ENCODE data around the gene FGFRL1. TPM values are rescaled to one million over a fixed set of nuclear protein-coding genes. Genes with fewer than 3 reads are reported as not detected.
"Not testable (repeated sequence)": the region's sequence is repeated elsewhere in the genome, so short reads cannot be mapped to it uniquely, and the experiment has no call there.

FGFRL1 gene
- total RNA-seq, 4 donors from 2014 or later, result 9.0 to 19.9 (median 12.0) TPM

DNA sequence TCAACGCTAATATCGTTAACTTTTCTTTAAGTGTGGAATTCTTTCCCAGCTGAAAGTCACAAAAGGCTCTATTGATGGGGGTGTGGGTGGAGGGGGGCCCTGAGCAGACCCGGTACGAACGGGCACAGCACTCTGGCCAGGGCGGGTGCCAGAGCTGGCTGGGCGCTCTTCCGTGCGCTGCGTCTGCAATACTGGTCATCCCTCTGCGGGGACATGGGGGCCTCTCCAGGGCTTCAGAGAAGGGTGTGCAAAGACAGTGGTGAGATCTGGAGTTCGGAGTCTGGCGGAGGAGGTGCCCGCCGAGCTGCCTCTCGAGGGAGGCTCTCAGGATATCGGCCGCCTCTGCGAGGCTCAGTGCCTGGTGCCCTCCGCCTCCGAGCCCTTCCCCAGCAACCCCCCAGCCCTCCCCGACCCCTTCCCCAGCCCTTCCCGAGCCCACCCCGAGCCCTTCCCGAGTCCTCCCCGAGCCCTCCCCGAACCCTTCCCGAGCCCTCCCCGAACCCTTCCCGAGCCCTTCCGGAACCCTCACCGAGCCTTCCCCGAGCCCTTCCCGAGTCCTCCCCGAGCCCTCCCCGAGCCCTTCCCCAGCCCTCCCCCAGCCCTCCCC lies 34.3 kb downstream of the FGFRL1 start:
- H3K4me3 ChIP-seq, result no peak overlapping the region
- H3K27ac ChIP-seq, result no peak overlapping the region
- WGBS, result 68% methylated on average over 31 of the region's 36 CpGs
- DNase-seq (ENCODE audit: low spot score in 2 of 2), result no peak
- H3K27me3 ChIP-seq, result peaks cover 52% of the 10 kb centered on the region
- H3K9me3 ChIP-seq, result no peaks in the 10 kb centered on the region
- TF ChIP-seq, protein P1, sequence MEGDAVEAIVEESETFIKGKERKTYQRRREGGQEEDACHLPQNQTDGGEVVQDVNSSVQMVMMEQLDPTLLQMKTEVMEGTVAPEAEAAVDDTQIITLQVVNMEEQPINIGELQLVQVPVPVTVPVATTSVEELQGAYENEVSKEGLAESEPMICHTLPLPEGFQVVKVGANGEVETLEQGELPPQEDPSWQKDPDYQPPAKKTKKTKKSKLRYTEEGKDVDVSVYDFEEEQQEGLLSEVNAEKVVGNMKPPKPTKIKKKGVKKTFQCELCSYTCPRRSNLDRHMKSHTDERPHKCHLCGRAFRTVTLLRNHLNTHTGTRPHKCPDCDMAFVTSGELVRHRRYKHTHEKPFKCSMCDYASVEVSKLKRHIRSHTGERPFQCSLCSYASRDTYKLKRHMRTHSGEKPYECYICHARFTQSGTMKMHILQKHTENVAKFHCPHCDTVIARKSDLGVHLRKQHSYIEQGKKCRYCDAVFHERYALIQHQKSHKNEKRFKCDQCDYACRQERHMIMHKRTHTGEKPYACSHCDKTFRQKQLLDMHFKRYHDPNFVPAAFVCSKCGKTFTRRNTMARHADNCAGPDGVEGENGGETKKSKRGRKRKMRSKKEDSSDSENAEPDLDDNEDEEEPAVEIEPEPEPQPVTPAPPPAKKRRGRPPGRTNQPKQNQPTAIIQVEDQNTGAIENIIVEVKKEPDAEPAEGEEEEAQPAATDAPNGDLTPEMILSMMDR (IDR thresholded peaks at IDR 0.05), result no peak
- TF ChIP-seq POLR2A (IDR thresholded peaks at IDR 0.05) (no peak), POLR2AphosphoS5 (IDR thresholded peaks at IDR 0.05) (no peak), EP300 (IDR thresholded peaks at IDR 0.05) (no peak)
- H3K36me3 ChIP-seq, result no peaks in the 10 kb centered on the region
- H3K4me1 ChIP-seq, result peaks cover 50% of the 10 kb centered on the region

GRCh38 chr4:1046581-1047011 lies 35.2 kb downstream of the FGFRL1 start:
- peaks cover 61% of the 10 kb centered on the region for H3K27me3 ChIP-seq
- DNase-seq (ENCODE audit: low spot score in 2 of 2), result peak; percentile 89 to 91
- H3K36me3 ChIP-seq, H3K27ac ChIP-seq, H3K9me3 ChIP-seq: not testable (repeated sequence)
- peak overlapping the region; percentile 34 for H3K4me3 ChIP-seq
- peaks cover 41% of the 10 kb centered on the region for H3K4me1 ChIP-seq
- WGBS, result 8% methylated on average over 29 of the region's 29 CpGs

GRCh38 chr4:1047106-1047975 lies 35.9 kb downstream of the FGFRL1 start:
- Histone ChIP-seq H3K36me3 (no peaks in the 10 kb centered on the region), H3K9me3 (no peaks in the 10 kb centered on the region), H3K27me3 (peaks cover 67% of the 10 kb centered on the region), H3K4me1 (peaks cover 37% of the 10 kb centered on the region), H3K4me3 (peak overlapping the region; percentile 34), H3K27ac (no peak overlapping the region)
- TF ChIP-seq POLR2A (IDR thresholded peaks at IDR 0.05) (no peak), EP300 (IDR thresholded peaks at IDR 0.05) (no peak), POLR2AphosphoS5 (IDR thresholded peaks at IDR 0.05) (no peak)
- TF ChIP-seq, protein P1 (IDR thresholded peaks at IDR 0.05), result no peak
- peak; percentile 73 to 74 for DNase-seq (ENCODE audit: low spot score in 2 of 2)
- WGBS, result 36% methylated on average over 33 of the region's 41 CpGs

DNA sequence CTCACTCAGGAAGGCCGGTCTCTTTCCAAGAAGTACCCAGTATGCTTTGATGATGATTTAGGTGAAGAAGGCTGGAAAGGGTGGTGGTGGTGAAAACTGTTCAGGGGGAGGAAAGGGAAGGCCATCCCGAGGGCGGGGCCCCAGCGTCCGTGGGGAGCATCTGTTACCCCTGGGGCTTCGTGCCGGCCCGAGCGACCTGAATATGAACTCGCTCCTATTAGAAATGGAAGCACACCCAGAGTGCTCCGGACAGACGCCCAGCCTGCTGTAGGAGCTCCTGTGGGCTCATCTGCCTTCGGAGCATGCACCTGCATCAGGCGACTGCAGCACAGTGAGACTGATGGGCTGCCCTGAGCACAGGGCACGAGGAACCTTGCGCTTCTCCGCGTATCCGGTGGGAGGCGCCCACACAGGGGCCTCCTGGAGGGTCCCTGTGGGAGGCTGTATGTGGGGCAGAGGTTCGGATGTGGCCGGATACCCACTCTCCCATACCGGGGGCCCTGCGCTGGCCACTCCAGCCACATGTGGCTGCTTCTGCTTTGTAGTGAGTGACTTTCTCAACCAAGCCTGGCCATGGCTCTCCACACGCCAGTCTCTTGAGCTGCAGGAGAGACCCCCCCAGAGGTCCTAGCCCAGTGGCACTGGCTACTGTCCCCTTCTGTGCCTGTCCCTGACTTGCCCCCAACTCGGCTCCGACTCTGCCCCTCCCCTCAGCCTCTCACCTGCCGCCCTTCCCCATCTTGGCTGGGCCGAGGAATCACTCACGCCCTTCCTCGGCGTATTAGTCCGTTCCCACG lies 36.7 kb downstream of the FGFRL1 start:
- WGBS, result 85% methylated on average over 23 of the region's 34 CpGs

More for the DNA sequence above, 36.7 kb downstream of the FGFRL1 start:
- Histone ChIP-seq H3K9me3 (no peaks in the 10 kb centered on the region), H3K36me3 (no peaks in the 10 kb centered on the region), H3K27ac (no peak overlapping the region), H3K27me3 (peaks cover 72% of the 10 kb centered on the region), H3K4me3 (no peak overlapping the region), H3K4me1 (peaks cover 37% of the 10 kb centered on the region)
- TF ChIP-seq EP300 (IDR thresholded peaks at IDR 0.05), result no peak
- TF ChIP-seq POLR2AphosphoS5 (IDR thresholded peaks at IDR 0.05), result no peak
- no peak for TF ChIP-seq POLR2A (IDR thresholded peaks at IDR 0.05)
- TF ChIP-seq, protein P1 (IDR thresholded peaks at IDR 0.05), result no peak
- peak; percentile 63 to 74 for DNase-seq (ENCODE audit: low spot score in 2 of 2)
